Measurements from ENCODE around the gene SHMT2. TPM values are rescaled to one million over a fixed set of nuclear protein-coding genes. Genes with fewer than 3 reads are reported as not detected.

The SHMT2 gene
- total RNA-seq, 1 experiment from 2014 or later: 291 TPM

DNA sequence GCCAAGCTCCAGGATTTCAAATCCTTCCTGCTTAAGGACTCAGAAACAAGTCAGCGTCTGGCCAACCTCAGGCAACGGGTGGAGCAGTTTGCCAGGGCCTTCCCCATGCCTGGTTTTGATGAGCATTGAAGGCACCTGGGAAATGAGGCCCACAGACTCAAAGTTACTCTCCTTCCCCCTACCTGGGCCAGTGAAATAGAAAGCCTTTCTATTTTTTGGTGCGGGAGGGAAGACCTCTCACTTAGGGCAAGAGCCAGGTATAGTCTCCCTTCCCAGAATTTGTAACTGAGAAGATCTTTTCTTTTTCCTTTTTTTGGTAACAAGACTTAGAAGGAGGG, 4.7 kb downstream of the SHMT2 start:
- in situ Hi-C loops (cut with HindIII; ENCODE audit: low pct_unique_long_range_greater_than_20kb, low sequenced_read_pairs): no loop called here
- no peak for DNase-seq (ENCODE audit: low read depth)

DNA sequence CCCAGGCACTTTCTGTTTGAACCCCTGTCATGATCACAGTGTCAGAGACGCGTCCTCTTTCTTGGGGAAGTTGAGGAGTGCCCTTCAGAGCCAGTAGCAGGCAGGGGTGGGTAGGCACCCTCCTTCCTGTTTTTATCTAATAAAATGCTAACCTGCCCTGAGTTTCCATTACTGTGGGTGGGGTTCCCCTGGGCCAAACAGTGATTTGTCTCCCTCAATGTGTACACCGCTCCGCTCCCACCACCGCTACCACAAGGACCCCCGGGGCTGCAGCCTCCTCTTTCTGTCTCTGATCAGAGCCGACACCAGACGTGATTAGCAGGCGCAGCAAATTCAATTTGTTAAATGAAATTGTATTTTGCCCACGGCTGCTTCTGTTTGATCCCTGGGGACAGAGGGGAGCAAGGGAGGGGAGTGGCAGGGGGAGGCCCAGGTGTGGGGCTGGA, 5.1 kb downstream of the SHMT2 start:
- in situ Hi-C loops (cut with HindIII; ENCODE audit: low pct_unique_long_range_greater_than_20kb, low sequenced_read_pairs): no loop called here
- DNase-seq (ENCODE audit: low read depth): no peak

DNA sequence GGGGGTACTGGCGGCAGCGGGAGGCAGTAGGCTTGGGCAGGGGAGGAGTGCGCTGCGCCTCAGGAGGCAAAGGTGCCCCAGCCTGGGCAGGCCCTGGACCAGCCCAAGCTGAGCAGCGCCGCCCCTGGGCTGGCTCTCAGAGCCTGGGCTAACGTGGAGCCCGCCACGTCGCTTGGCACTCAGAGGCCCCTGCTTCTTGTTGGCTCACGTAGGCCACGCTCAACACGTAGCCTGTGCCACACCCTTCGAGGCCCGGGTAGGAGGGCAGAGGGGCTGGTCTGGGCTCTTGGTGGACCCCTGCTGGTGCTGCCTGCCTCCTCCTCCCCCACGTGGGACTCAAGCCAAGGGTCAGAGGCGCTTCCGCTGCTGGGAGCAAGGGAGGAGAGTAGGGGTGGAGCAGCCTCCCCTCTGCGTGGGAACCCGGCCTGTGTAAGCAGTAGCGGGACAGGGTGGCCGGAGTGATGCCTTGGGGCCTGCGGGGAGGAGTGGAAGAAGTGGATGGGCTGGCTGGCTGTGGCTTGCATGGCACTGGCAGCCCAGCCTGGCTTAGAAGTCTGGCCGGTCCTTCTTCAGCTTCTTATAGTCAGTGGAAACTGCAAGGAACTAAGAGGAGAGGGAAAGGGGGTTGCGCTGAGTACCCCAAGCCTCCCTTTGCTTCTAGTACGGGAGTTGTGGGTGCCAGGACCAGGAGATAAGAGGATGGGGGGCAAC, 5.7 kb downstream of the SHMT2 start:
- in situ Hi-C loops (cut with HindIII; ENCODE audit: low pct_unique_long_range_greater_than_20kb, low sequenced_read_pairs): no loop called here
- DNase-seq (ENCODE audit: low read depth): peak; percentile 89

DNA sequence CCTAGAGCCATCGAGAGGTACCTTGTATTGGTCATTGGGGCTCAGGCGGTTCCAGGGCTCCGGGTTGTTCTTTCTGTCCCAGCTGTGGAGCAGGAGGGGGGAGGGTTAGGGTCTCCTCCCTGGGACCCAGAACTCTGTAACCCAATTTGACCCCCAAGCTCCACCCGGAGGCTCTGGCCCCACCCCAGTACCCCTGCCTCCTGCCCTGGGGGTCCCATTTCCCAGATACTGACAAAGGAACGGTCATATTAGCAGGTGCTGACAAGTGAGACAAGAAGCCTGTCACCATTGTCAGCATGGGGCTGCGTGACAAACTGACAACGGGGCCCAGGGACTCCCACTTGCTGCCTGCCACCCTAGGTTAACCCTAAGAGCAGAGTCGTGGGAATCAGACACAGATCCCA, 6.2 kb downstream of the SHMT2 start:
- in situ Hi-C loops (cut with HindIII; ENCODE audit: low pct_unique_long_range_greater_than_20kb, low sequenced_read_pairs): no loop called here
- no peak for DNase-seq (ENCODE audit: low read depth)

DNA sequence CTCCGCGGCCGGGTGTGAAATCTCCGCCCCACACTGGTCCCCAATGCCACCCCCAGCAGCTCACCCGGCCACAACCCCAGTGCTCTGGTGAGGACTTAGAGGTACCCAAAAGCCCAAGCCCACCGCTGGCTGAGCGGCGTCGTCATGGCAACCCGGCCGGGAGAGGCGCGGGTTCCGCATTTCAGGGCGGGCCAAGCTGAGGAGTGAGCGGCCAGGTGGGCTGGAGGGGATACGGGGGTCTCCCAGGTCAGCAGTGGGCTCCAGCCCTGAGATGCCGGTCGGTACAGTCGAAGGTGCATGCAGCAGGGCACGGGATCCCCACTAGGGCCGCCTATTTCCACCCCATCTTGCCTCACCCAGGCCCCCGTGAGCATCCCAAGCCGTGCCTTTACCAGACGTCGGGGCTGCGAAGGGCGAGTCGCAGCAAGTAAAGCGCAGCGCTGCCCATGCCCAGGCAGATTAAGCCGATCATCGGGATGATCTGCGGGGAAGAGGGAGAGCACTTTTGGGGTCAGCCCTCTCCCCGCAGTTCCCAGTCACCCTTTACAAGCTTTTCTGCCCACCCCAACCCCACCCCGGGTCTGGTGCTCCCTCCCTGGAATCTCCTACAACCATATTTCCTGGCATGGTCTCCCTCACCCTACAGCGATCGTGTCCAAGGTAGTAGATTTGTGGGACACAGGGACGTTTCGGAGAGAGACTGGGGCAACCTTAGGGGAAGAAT, 6.9 kb downstream of the SHMT2 start:
- DNase-seq (ENCODE audit: low read depth): no peak
- in situ Hi-C loops (cut with HindIII; ENCODE audit: low pct_unique_long_range_greater_than_20kb, low sequenced_read_pairs): no loop called here

DNA sequence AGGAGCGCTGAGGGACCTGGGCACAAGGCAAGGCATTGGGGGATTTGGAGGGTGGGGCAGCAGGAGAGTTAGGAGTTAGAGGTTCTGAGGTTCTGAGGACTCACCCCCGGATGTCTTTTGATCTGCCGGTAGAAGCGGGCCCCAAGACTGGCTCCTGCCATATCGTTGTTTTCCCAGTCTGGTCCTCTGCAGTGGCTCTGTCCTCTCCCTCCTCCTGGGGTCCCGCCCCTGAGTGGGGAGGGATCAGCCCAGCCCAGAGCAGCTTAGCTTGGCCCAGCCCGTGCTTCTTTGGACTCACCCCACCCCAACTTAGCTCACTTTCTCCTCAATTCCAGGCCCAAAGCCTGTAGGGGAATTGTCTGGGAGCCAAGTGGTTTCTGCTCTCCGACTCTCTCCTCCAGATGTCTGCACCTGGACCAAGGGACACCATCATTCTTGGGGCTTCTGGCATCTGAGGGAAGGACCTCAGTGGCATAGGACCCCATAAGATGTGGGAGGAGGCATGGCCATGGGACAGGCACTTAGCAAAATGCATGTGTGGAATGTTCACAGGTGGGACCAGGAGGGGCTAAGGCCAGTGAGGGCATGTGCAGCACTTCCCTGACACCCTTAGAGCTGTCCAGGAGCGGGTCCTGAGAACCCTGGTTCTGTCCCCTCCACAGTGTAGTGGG, 7.5 kb downstream of the SHMT2 start:
- no peak for DNase-seq (ENCODE audit: low read depth)

DNA sequence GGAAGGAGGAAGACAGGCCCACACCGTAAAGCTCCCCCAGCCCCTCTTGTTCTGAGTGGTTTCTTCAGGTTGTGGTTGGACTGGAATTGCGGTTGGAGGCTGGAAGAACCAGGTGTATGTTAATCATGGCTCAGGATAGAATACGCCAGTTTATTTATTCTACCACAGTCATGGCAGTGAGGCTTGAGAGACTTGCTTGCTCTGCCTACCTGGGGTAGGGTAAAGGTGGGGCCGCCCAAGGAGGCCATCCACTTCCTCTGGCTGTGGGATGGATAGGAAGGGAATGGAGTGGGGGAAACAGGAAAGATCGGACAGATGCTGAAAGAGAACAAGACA, 8.1 kb downstream of the SHMT2 start:
- DNase-seq (ENCODE audit: low read depth): no peak
- in situ Hi-C loops (cut with HindIII; ENCODE audit: low pct_unique_long_range_greater_than_20kb, low sequenced_read_pairs): no loop called here

More for the DNA sequence above, 7.5 kb downstream of the SHMT2 start:
- in situ Hi-C loops (cut with HindIII; ENCODE audit: low pct_unique_long_range_greater_than_20kb, low sequenced_read_pairs): no loop called here

DNA sequence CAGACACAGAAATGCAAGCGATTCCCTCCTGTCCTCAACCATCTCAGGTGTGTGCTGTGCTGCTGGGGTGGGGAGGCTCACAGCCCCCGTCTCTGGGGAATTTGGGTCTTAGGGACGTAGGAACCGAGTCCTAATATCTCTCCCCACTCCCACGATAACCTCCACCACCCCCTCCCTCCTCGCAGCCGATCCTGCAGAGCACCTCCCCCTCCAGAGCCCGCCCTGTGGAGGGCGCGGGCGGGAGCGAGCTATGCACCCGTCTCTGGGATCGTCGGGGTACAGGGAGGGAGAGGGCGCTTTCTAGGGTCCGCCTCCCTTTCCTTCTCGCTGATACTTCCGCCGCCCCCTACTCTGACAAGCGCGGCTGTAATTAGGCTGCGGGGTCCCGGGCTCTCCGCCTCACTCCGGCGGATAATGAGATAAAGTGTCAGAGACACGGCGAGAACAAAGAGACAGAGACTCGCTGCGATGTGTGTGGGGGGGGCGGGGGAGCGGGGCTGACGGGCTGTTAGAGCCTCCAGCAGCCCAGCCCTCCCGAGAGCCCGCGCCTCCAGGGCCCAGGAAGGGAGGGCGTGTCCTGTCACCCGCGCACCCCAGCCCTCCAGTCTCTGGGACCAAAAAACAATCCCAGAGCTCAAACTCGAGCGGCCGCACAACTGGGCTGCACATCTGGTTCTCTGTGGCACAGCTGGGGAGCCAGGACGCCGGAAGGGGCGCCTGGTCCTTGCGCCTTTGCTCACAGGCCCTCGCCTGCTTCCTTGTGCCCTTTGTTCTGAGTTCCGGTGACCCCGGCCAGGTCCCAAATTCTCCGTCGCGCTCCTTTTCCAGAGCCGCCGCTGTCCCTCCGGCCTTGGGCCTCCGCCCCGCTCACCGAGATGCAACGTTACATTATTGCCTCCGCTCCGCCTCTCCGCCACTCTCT, 8.7 kb downstream of the SHMT2 start:
- DNase-seq (ENCODE audit: low read depth): no peak

DNA sequence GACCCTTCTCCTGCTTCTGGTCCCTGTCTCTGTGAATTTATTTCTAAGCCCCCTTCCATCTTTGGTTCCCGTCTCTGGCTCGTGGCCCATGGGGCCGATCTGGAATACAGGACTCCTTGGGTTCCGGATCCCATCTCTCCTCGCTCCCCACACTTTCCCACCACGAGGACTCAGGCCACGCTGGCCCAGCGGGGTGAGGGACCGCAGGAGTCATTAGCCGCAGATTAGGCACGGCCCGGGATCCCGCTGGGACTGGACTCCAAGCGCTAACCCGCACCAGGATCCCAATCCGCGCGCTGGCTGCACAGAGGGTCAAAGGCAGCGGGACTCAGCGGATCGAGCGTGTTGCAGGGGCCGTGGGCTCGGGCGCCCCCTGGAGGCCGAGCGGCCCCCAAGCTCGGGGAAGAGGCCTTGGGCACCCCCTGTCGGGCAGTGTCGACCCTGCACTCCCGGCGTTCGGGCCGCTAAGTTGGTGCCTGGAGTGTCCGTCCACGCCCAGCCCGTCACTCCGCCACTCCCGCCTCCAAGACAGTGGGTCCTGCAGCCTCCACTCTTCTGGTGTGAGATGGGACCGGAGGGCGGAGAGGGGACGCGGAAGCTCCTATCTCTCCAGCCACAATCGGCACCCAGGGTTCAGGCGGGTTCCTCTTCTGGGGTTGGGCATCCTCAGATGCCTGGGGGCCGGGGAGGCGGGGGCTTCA, 9.5 kb downstream of the SHMT2 start:
- DNase-seq (ENCODE audit: low read depth): peak; percentile 91
- in situ Hi-C loops (cut with HindIII; ENCODE audit: low pct_unique_long_range_greater_than_20kb, low sequenced_read_pairs): no loop called here

More for the DNA sequence above, 8.7 kb downstream of the SHMT2 start:
- in situ Hi-C loops (cut with HindIII; ENCODE audit: low pct_unique_long_range_greater_than_20kb, low sequenced_read_pairs): no loop called here

DNA sequence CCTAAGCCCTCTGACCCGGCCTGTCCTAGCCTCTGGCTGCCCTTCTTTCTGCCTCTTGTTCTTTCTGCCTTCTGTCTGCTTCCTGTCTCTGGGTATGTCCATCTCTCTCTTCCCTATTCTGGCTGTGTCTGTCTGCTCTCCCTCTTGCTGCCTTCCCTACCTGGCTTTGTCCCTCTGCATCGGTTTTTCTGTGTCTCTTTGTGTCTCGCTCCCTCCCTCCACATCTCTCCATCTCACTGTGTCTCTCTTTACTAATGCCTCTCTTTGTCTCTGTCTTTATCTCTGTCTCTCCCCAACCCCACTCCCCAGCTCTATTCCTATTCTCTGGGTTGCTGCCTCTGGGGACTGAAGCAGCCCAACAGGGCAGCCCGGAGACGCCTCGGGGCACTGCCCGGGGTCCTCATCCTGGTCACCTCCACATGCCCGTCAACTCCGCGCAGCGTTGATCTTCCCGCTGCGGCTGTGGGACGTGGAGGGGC, 10.1 kb downstream of the SHMT2 start:
- in situ Hi-C loops (cut with HindIII; ENCODE audit: low pct_unique_long_range_greater_than_20kb, low sequenced_read_pairs): no loop called here
- DNase-seq (ENCODE audit: low read depth): peak; percentile 47

DNA sequence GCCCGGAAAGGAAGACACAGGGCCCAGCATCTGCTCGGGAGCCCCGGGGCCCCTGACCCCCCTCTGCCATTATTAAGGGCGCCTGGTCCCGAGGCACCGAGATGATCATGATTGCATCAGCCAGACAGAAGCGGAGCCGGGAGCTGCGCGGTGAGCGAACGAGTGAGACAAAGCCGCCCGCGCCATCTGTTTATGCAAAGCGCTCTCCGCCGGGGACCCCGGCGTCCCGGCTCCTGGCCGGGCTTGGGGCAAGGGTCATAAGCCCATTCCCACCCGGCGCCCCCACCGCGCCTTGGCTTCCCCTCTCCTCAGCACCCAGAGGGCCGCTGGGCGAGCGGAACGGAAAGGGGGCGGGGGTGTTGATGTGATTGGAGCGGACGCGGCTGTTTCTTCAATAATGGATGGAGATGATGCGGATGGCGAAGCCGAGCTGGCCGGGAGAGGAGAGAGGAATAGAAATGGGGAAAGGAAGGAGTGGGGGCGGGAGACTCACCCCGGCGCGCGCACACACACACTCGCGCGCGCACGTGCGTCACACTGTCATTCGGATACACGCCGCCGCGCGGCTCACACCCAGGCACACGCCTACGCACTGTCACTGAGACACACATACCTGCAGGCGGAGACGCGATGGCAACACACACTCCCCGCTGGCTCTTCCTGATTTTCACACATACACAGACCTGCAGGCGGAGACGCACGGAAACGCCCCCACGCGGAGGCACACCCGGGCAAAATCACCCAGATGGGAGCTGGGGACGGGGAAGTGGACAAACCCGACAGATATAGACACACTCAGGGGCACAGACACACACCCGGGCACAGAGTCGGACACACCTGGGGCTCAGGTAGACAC, 10.8 kb downstream of the SHMT2 start:
- peak; percentile 81 for DNase-seq (ENCODE audit: low read depth)
- in situ Hi-C loops (cut with HindIII; ENCODE audit: low pct_unique_long_range_greater_than_20kb, low sequenced_read_pairs): no loop called here

DNA sequence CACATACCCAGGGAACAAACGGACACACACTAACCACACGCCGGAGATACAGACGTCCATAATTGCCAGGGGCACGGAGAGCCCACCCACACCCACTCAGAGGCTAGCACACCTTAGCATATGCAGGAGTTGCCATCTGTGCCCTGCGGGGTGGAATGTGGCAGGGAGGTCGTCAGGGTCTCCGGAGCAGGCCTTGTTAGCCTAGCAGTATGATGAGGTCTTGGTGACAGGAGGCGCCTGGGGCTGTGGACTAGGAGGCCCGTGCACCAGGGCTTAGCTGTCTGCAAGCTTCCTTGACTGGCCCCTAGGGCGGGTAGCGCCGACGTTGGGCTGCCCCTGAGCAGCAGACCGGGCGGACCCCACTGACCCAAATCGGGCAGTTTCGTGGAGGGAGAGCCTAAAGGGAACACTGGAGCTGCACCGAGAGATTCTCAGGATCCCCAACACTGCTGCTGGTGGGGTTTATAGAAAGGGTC, 11.5 kb downstream of the SHMT2 start:
- in situ Hi-C loops (cut with HindIII; ENCODE audit: low pct_unique_long_range_greater_than_20kb, low sequenced_read_pairs): no loop called here
- DNase-seq (ENCODE audit: low read depth): no peak

DNA sequence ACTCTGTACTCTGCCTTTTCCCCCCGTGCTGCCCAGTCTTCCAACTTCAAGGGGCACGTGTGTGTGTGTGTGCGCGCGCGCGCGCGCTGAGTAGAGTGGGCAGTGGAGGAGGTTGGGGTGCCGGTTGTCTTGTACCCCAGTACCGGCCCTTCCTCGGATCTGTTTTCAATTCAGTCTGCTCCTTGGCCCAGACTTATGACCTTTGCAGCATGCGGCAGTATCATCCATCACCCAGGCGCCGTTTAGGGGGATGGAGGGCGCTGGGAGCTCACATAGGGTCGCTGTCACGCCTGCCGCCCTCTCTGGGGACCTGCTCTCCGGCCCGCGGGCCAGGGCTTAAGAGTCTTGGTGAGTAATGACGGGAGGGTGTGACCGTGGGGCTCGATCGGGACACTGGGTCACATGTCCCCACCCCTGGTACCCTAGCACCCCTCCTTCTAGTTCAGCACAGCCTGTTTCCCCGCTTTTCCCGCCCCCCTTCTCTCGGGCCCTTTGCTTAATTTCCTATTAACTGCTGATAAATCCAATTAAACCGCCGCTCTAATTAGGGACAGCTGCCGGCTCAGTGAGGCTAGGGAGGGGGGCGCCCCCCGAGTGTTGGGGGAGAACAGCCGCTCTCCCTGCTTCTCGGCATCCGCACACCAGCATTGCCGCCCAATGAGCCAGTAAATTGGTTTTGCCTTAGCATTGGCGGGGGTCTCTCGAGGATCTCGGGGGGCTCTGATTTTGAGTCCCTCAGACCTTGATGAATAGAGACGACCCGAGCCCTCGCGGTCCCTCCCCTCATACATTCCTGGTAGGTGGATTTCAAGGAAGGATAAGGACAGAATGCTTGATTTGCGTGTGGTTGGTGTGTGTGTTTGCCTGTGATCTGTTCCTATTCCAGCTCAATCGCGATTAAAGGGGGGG, 12.1 kb downstream of the SHMT2 start:
- in situ Hi-C loops (cut with HindIII; ENCODE audit: low pct_unique_long_range_greater_than_20kb, low sequenced_read_pairs): no loop called here
- no peak for DNase-seq (ENCODE audit: low read depth)

DNA sequence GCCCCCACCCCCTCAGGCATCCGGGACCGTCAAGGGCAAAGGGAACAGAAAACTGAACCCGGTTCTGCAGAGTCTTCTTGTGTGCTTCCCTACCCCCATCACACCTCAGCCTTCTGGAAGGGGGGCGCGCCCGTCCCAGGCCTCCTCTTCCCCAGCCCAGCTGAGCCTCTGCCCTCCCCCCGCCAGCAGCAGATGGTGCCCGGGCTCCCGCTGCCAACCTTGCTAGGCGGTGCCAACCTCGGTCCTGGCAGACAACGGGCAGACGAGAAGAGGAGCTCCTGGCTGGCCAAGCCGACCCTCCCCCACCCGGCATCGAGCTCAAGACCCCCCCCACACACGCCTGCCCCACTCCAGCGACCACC, 12.8 kb downstream of the SHMT2 start:
- DNase-seq (ENCODE audit: low read depth): no peak
- in situ Hi-C loops (cut with HindIII; ENCODE audit: low pct_unique_long_range_greater_than_20kb, low sequenced_read_pairs): no loop called here

DNA sequence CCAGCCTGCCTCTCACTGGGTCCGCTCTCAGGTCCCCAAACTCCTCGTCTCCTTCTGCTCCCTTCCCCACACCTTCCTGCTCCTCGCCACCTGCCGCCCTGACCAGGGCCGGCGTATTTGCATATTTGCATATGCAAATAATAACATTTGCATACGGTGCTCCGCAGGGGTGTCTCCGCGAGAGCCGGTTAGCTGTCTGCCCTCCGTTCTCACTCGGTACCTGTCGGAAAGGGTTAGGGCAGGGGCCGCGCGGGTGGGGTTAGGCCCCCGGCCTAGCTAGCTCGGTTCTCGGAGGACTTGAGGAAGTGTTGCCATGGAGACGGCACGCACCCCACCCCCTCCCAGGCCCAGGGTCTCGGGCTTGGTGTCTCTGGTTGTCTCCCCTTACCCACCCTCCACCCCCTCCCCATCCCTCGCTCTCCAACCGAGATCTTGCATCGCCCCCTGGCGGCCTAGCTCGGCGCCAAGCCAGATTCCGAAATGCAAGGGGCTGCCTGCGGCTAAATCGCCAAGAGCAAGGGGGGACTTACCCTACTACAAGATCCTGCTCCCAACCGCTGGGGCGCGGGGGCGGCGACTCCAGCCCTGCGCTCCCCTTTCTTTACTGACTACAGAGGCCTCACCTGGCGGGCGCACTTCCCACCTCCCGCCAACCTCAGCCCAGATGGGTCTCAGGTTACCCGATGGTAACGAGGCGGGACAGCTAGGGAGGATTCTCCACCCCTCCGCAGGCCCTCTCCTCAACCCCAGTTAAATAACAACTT, 13.4 kb downstream of the SHMT2 start:
- peak; percentile 56 for DNase-seq (ENCODE audit: low read depth)
- in situ Hi-C loops (cut with HindIII; ENCODE audit: low pct_unique_long_range_greater_than_20kb, low sequenced_read_pairs): no loop called here
